Esophagus muscularis mucosa (tissue), 4 donors: ENCODE data around the gene USP20.

ENCODE experiments used
- EP300 ChIP-seq: sonication (generic); formaldehyde crosslinking; IDR thresholded peaks from one replicate; pipeline ENCODE4 v1.6.1; 2017; ENCODE audit warnings: antibody characterized with exemption
- POLR2A ChIP-seq: fragments of 450-650 bp; IDR thresholded peaks from one replicate; pipeline ENCODE4 v1.6.1; 2017; ENCODE audit warnings: antibody characterized with exemption, moderate library complexity, mild to moderate bottlenecking, low read depth
- POLR2AphosphoS5 ChIP-seq, 2 donors: sonication (generic); formaldehyde crosslinking; IDR thresholded peaks; one replicate each; pipeline ENCODE4 v1.6.1; 2017; ENCODE audit warnings: antibody characterized with exemption in 2 of 2
- TF ChIP-seq, protein P1 (sequence below), 3 experiments: fragments of 200-600 bp in 2 of 3; fragments of 450-650 bp in 1 of 3; sonication (generic) in 2 of 3; IDR thresholded peaks; one replicate each; pipeline ENCODE4 v1.5.1; 2017 to 2019; ENCODE audit warnings: antibody characterized with exemption in 3 of 3, mild to moderate bottlenecking in 2 of 3, moderate library complexity in 1 of 3

DNA sequence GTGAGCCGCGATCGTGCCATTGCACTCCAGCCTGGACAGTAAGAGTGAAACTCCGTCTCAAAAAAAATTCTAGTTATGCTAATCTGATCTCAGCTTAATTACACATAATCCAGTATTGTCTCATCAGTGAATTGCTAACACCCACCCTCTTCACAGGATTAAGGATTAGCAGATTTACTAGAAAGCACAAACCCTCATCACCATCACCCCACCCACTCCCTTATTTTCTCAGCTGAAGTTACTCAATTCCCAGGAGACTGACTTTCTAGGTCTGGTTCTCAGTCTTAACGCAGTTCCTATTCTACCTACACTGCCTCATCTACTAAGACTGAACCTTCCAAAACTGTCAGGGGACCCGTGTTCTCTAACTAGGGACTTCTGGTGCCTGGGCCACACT lies 23.3 kb upstream of the USP20 start:
- TF ChIP-seq, protein P1, sequence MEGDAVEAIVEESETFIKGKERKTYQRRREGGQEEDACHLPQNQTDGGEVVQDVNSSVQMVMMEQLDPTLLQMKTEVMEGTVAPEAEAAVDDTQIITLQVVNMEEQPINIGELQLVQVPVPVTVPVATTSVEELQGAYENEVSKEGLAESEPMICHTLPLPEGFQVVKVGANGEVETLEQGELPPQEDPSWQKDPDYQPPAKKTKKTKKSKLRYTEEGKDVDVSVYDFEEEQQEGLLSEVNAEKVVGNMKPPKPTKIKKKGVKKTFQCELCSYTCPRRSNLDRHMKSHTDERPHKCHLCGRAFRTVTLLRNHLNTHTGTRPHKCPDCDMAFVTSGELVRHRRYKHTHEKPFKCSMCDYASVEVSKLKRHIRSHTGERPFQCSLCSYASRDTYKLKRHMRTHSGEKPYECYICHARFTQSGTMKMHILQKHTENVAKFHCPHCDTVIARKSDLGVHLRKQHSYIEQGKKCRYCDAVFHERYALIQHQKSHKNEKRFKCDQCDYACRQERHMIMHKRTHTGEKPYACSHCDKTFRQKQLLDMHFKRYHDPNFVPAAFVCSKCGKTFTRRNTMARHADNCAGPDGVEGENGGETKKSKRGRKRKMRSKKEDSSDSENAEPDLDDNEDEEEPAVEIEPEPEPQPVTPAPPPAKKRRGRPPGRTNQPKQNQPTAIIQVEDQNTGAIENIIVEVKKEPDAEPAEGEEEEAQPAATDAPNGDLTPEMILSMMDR (IDR thresholded peaks at IDR 0.05): no peak
- TF ChIP-seq POLR2A (no peak), POLR2AphosphoS5 (IDR thresholded peaks at IDR 0.05) (no peak), EP300 (no peak)
